COR-L47 (cell line): Measurements from ENCODE around the gene RCOR1.

ENCODE experiments used
- DNase-seq: peaks from one replicate; lab custom pipeline; 2025; lab: John Stamatoyannopoulos, UW

RCOR1 gene

GRCh38 chr14:102678394-102678793, 85.9 kb downstream of the RCOR1 start:
- DNase-seq: no peak

DNA sequence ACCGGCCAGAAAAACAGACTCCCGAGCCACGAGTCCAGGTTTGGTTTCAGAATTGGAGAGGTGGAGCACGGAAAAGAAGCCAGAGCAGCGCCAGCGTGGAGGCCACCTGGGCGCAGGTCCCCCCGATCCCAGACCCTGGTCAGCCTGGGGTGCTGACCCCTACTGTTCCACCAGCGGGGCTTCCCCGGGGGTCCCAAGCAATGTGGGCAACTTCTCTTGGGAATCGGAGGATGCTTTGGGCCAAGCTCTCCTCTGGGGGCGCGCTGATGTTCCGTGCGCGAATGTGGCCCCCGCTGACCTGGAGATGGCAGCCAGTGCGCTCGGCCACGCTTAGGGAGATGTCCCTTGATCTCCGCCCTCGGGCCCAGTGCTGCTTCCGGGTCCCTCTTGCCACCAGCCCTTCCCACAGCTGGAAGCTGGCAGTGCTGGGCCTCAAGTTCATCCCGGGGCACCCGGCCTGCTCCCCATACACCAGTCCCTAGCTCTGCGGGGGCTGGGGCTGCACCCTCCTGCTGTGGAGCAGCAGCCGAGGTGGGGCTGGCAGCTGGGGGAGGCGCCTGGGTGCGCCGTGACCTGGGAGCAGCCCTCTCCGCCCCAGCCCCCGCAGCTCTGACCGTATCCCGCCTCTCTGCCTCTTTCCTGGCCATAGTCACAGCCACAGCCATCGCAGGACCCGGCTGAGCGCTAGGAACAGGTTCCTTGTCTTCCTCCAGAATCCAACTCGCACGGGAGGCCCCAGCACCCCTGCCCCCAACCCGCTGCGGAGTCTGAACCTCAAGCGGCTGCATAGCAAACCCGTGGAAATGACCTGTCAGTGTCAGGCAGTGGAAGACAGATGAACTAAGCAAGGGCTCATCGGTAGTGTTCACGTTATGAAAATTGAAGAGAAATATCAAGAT, 91.2 kb downstream of the RCOR1 start:
- no peak for DNase-seq

DNA sequence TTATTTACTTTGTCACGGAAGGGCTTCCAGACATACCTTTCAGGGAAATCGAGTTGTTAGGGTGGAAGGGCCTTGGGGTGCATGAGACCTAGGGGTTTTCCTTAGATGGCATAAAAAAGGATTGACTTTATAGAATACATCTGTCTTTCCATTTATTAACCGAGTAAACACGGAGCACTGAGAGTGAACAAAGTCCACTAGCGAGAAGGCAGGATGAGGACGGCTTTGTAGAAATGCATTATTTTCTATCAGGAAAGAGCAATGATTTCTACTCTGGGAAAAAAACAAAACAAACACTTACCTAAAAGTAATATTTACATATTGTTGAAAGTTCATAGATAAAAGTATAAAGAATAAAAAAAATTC, 91.8 kb downstream of the RCOR1 start:
- no peak for DNase-seq

GRCh38 chr14:102686196-102686801, 93.8 kb downstream of the RCOR1 start:
- no peak for DNase-seq

DNA sequence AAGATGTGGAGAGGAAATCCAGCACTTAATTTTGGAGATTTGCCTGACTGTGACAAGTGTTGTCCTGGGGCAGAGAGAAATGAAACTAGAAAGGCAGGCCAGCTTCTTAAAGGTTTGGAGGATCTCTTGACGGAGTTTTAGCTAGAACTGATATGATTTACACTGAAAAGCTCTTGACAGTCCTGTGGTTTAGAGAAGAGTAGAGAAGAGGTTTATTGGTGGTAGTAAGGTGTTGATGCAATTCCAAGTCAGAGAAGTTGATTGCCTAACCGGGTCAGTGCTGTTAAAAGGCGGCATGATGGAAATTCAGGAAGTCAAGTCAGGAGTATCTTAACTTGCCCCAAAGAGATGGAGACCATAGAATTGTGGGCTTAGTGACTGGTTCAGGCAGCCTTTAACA, 95.8 kb downstream of the RCOR1 start:
- DNase-seq: no peak

DNA sequence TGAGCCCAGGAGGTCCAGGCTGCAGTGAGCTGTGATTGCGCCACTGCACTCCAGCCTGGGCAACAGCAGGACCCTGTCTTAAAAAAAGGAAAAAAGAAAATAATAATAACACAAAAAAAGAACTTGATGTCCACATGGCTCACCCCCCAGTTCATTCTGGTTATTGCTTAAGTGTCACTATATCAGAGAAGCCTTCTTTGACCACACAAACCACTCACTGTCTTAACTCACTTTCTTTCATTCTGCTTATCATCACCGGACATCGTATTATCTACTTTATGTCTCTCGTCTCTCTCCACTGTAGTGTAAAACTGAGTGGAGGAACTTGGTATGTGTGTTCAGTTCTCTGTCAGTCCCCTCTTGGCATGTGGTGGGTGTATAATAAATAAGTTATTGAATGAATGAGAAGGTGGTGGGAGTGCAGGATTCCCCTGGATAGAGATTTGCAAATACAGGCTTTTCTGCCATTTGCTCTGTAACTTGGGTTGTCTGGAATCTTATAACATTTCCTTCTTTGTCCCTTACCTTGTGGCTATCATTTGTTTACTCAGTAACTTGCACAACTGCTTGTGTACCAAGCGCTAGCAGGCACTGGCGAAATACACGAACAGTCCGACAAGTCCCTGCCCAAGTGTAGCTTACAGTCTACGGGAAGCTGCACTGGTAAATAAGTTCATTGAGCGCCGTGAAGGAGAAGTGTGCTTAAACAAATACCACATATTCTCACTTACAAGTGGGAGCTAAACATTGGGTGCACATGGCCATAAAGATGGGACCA, 98.2 kb downstream of the RCOR1 start:
- no peak for DNase-seq

DNA sequence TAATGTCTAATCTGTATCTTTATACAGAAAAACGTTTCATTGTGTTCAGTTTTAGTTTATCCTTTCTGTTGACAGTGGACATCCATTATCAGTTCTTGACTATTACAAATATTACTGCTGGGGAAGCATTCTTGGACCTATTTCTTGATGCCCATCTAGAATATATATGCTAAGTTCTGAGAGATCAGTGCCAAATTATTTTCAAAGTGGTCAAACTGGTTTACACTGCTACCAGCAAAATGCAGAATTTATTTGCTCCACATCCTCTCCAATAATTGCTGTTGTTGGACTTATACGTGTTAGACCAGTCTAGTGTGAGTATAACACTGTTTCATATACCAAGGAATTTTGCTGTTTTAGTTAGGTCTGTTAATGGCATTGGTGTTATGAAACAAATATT, 99.3 kb downstream of the RCOR1 start:
- peak; percentile 13 for DNase-seq

GRCh38 chr14:102692334-102692733, 99.9 kb downstream of the RCOR1 start:
- DNase-seq: no peak

DNA sequence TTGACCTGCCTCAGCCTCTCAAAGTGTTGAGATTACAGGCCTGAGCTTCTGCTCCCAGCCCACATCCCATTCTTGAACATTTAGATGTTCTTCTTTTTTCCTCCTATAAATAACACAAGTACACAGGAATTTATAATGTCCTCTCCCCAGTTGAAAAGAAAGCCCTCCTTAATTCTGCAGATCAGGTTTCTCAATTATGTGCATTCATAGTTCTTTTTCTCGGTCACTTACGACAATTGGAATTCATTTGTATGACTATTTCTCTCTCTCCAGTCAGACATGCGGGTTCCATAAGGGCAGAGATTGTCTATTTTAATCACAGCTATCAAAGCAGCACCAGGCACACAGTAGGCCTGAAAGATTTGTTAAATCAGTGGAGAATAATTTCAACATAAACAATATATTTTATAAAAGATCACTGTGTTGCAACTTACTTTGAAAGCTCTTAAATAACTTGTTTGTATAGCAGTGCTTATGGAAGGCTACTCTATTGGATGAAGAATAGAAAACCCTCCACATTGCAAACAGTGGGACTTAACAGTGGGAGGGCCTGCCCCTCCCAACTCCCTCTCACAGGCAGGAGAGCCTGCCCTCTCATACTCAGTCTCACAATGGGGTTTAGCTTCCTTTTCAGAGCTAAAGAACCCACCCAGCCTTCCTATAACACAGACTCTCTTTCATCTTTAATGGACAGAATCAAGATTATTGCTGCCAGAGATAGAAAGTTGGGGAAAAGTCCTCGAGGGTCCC, 100.7 kb downstream of the RCOR1 start:
- no peak for DNase-seq

GRCh38 chr14:102694530-102695166, 102.2 kb downstream of the RCOR1 start:
- DNase-seq: peak; percentile 85

DNA sequence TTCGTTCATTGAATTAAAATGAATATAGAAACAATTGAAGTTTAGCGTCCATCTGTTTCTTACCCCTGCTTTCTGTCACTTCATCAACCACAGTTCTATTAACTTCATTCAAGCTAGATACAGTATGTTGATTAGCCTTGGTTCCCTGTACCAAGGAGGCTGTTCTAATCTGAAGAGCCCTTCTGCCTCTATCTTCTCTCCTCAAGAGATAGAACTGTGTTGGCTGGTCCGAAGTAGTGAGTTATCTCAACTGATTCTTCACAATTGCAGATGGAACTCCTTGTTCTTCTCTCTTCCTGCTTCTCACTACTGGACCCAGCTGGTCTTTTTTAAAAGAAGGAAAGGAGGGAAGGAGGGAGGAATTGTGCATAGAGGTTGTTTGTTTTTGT, 102.7 kb downstream of the RCOR1 start:
- no peak for DNase-seq

DNA sequence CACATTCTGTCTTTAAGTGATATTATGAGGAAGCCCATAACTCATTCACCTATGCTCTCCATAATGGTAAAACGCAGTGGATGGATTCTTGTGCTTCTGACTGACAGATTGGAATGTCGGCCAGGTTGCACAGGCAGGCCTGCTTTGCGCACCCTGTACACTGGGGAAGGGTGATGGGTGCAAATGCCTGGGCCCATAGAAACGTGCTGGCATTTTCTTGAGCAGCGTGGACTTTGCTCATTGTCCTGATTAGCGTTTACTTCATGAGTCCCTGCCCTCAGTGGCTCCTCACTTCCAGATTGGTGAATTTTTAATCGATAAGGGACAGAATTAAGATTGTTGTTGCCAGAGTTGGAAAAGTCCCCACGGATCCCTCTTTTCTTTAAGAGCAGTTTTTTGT, 103.9 kb downstream of the RCOR1 start:
- DNase-seq: no peak

DNA sequence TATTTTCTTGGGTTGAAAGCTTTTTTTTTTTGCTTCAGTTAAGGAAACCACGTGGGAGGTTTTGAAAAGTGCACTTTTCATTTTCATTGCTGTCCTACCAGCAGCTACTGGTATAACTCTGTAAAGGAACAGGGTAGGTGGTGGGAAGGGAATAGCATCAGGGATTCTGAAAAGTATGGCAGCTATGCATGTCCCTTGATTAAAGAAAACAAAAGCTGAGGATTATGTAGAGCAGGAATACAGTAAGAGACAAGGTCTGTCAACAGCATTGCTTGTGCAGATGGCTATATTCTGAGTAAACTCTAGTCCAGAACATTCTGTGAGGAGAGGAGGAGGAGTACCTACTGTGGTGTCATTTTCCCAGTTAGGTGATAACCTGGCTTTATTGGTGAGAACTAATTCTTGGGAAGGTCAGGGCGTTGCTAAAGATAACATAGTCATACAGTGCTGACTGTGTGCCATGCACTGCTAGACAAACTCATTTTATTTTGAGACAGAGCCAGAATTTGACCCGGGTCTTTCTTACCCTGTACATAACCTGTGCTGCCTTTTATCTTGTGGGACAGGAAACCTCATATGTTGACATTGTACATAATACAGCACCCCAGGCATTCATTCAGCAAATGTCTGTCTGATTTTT, 104.5 kb downstream of the RCOR1 start:
- DNase-seq: no peak

DNA sequence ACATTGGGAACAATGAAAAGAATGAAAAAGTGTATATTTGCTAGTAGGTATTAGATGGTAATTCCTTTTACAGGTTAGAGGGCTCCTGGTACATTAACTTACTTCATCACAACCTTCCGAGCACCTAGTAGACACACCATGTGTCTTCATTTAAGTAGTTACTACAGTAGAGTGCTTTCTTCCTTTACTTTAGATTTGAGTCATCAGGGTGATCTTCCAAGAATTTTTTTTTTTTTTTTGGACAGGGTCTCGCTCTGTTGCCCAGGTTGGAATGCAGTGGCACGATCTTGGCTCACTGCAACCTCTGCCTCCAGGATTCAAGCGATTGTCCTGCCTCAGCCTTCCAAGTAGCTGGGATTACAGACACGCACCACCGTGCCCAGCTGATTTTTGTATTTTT, 105.1 kb downstream of the RCOR1 start:
- DNase-seq: no peak

DNA sequence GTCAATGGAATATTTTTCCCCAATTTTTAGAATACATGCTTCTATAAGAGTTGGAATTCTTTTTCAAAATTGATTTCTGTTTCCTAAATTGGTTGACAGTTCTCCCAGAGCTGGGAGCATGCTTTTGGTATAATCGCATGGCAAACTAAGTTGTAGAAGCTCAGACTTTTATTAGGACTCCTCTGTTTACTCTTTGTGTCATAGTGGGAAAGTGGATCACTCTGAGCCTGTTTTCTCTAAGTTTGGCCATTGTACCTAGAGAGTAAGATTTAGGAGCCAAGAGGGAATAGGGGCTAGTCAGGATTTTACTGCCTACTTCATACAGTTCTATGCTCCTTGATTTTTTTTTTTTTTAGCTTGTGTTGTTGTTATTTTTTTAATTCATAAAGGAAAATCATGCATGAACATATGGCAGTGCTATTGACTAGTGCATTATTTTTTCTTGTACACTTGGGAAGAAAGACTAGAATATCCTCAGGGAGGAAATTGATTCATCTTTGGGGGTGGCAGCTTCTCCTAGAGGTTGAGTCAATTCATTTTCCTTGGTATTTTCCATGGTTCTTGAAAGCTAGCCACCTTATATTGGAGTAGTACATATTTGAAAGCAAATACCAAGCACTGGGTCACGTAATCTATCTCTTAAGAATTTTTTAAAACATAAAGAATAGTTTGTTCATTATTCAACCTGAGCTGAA, 107.1 kb downstream of the RCOR1 start:
- no peak for DNase-seq

DNA sequence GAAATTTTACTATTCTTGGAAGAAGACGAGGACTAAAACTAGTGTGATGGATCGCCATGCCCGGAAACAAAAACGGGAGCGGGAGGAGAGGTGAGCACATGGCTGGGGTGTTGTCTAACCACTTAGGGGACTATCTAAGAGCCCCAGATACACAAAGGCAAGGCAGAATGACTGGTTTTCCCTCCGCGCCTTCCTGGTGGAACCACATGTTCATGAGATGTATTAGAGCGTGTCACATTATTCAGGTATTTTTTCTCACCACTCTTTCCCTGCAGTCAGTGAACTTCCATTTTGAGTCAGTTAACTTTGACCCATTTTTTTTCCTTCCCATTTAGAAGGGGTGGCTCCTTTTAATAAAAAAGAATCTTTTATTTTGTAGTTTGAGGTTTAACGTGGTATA, 116.0 kb downstream of the RCOR1 start:
- DNase-seq: no peak

DNA sequence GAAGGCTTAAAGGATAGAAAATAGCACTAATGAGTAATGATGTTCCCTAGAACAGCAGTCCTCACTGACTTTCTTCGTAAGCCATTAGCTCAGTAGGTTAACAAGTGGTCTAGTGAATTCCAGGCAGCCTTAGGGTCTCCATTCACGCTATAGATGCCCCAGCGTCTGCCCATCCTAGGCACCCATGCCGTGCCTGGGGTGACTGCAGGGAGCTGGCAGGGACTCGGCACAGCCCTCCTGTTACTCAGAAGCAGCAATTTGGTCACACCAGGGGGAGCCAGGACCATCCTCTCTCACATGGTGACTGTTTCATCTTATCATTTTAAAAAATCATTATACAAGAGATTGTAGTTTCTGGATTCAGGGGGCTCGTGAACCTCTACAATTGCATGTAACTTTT, 118.8 kb downstream of the RCOR1 start:
- no peak for DNase-seq

- no peak for DNase-seq
These were observed 119.5 kb downstream of the RCOR1 start for GRCh38 chr14:102711946-102712345.

- no peak for DNase-seq
These were observed 124.8 kb downstream of the RCOR1 start for GRCh38 chr14:102717276-102717675.

- no peak for DNase-seq
These were observed 130.2 kb downstream of the RCOR1 start for GRCh38 chr14:102722646-102723045.

- no peak for DNase-seq
These were observed 131.2 kb downstream of the RCOR1 start for GRCh38 chr14:102723650-102724049.
